Osteoblast (primary cell): Measurements from ENCODE around the gene MSANTD4. TPM values are rescaled to one million over a fixed set of nuclear protein-coding genes. Genes with fewer than 3 reads are reported as not detected.

Experiments
- DNase-seq: peaks from one replicate; pipeline ENCODE4 v3.0.0; 2011; ENCODE audit warnings: low spot score, mixed read lengths; ENCODE audit not compliant: insufficient read length; ENCODE audit errors: missing footprints
- H2AFZ ChIP-seq: 2 replicates; pipeline ENCODE4 v1.6.0; 2011; ENCODE audit warnings: mild to moderate bottlenecking, low read length
- H3K27ac ChIP-seq: 2 replicates; pipeline ENCODE4 v1.5.1; 2011; ENCODE audit warnings: mild to moderate bottlenecking, low read depth, low read length, moderate library complexity
- H3K27me3 ChIP-seq: 2 replicates; pipeline ENCODE4 v1.6.0; 2012; ENCODE audit warnings: mild to moderate bottlenecking, control low read depth, inconsistent platforms, low read length, moderate library complexity; ENCODE audit not compliant: insufficient read depth
- H3K36me3 ChIP-seq: 2 replicates; pipeline ENCODE4 v1.5.1; 2011; ENCODE audit warnings: mild to moderate bottlenecking, low read length, control low read depth, moderate library complexity; ENCODE audit not compliant: insufficient read depth
- H3K4me1 ChIP-seq: 2 replicates; pipeline ENCODE4 v1.5.1; 2011; ENCODE audit warnings: mild to moderate bottlenecking, low read length, control low read depth, moderate library complexity; ENCODE audit not compliant: insufficient read depth
- H3K4me2 ChIP-seq: 2 replicates; pipeline ENCODE4 v1.6.0; 2011; ENCODE audit warnings: mild to moderate bottlenecking, low read length; ENCODE audit not compliant: insufficient read depth
- H3K4me3 ChIP-seq: fragments of 200-600 bp; sonication (generic); 3 replicates; pipeline ENCODE4 v1.5.1; 2012; ENCODE audit warnings: mild to moderate bottlenecking, low read length, inconsistent platforms; ENCODE audit not compliant: insufficient read depth
- H3K79me2 ChIP-seq: 2 replicates; pipeline ENCODE4 v1.6.0; 2012; ENCODE audit warnings: mild to moderate bottlenecking, low read length, control low read depth, inconsistent platforms; ENCODE audit not compliant: insufficient read depth
- H3K9me3 ChIP-seq: 2 replicates; pipeline ENCODE4 v1.5.1; 2011; ENCODE audit warnings: low read depth, low read length, control low read depth
- H4K20me1 ChIP-seq: 2 replicates; pipeline ENCODE4 v1.6.0; 2012; ENCODE audit warnings: mild to moderate bottlenecking, low read length, control low read depth; ENCODE audit not compliant: insufficient read depth
- CTCF ChIP-seq: IDR thresholded peaks from 2 replicates; pipeline ENCODE4 v1.5.1; 2011; ENCODE audit warnings: mild to moderate bottlenecking, low read depth, low read length, moderate library complexity; ENCODE audit errors: extremely low read depth
- total RNA-seq: library from RNA; depleted of rRNA; stranded (reverse); fragments of >200 nt; gene quantifications from 2 replicates; pipeline ENCODE4 v1.2.3, GENCODE V29; 2012

MSANTD4 gene
- total RNA-seq, 1 donor: 34.4 TPM

GRCh38 chr11:106001304-106002012, 20.6 kb downstream of the MSANTD4 start:
- H3K79me2 ChIP-seq: peaks cover 7% of the 10 kb centered on the region
- no peak for DNase-seq
- no peak overlapping the region for H3K27ac ChIP-seq
- H3K4me3 ChIP-seq: no peak overlapping the region
- H3K36me3 ChIP-seq: peaks cover 6% of the 10 kb centered on the region
- H3K27me3 ChIP-seq: no peaks in the 10 kb centered on the region
- H3K4me2 ChIP-seq: no peak overlapping the region
- no peaks in the 10 kb centered on the region for H3K9me3 ChIP-seq
- no peak overlapping the region for H2AFZ ChIP-seq
- H4K20me1 ChIP-seq: peaks cover 3% of the 10 kb centered on the region
- TF ChIP-seq CTCF: no peak
- no peaks in the 10 kb centered on the region for H3K4me1 ChIP-seq

- H3K79me2 ChIP-seq: no peaks in the 10 kb centered on the region
- TF ChIP-seq CTCF: no peak
- DNase-seq: no peak
- no peaks in the 10 kb centered on the region for H4K20me1 ChIP-seq
- H3K4me2 ChIP-seq: no peak overlapping the region
- H3K4me3 ChIP-seq: no peak overlapping the region
- H3K27ac ChIP-seq: no peak overlapping the region
- no peaks in the 10 kb centered on the region for H3K4me1 ChIP-seq
- H3K9me3 ChIP-seq: no peaks in the 10 kb centered on the region
- H3K36me3 ChIP-seq: peaks cover 10% of the 10 kb centered on the region
- H2AFZ ChIP-seq: no peak overlapping the region
- no peaks in the 10 kb centered on the region for H3K27me3 ChIP-seq
Measured at GRCh38 chr11:105991888-105992287, 30.2 kb downstream of the MSANTD4 start.

- no peaks in the 10 kb centered on the region for H3K4me1 ChIP-seq
- no peaks in the 10 kb centered on the region for H3K79me2 ChIP-seq
- no peaks in the 10 kb centered on the region for H3K27me3 ChIP-seq
- no peak overlapping the region for H2AFZ ChIP-seq
- H3K36me3 ChIP-seq: no peaks in the 10 kb centered on the region
- TF ChIP-seq CTCF: no peak
- DNase-seq: no peak
- H3K4me2 ChIP-seq: no peak overlapping the region
- H3K27ac ChIP-seq: no peak overlapping the region
- H3K4me3 ChIP-seq: no peak overlapping the region
- H4K20me1 ChIP-seq: no peaks in the 10 kb centered on the region
- H3K9me3 ChIP-seq: no peaks in the 10 kb centered on the region
Measured at GRCh38 chr11:105989124-105989523, 32.9 kb downstream of the MSANTD4 start.

GRCh38 chr11:105988197-105988596, 33.8 kb downstream of the MSANTD4 start:
- H3K9me3 ChIP-seq: no peaks in the 10 kb centered on the region
- no peak overlapping the region for H3K4me2 ChIP-seq
- no peak for DNase-seq

More at GRCh38 chr11:105988197-105988596, 33.8 kb downstream of the MSANTD4 start:
- no peak overlapping the region for H3K27ac ChIP-seq
- no peaks in the 10 kb centered on the region for H3K79me2 ChIP-seq
- H3K4me3 ChIP-seq: no peak overlapping the region
- TF ChIP-seq CTCF: no peak
- no peaks in the 10 kb centered on the region for H4K20me1 ChIP-seq
- no peaks in the 10 kb centered on the region for H3K4me1 ChIP-seq
- H3K27me3 ChIP-seq: no peaks in the 10 kb centered on the region
- no peaks in the 10 kb centered on the region for H3K36me3 ChIP-seq
- H2AFZ ChIP-seq: no peak overlapping the region
